Mononuclear cell (primary cell): ENCODE data around the gene TANK. TPM values are rescaled to one million over a fixed set of nuclear protein-coding genes. Genes with fewer than 3 reads are reported as not detected.
"Not testable (repeated sequence)": the region's sequence is repeated elsewhere in the genome, so short reads cannot be mapped to it uniquely, and the experiment has no call there.

Experiments
- H3K27me3 ChIP-seq: 2 replicates; pipeline ENCODE4 v1.6.0; 2011; ENCODE audit warnings: low read length, control low read depth; ENCODE audit not compliant: insufficient read depth
- H3K4me1 ChIP-seq: 2 replicates; pipeline ENCODE4 v1.5.1; 2011; ENCODE audit warnings: mild to moderate bottlenecking, low read length, control low read depth; ENCODE audit not compliant: insufficient read depth
- H3K4me3 ChIP-seq: 2 replicates; pipeline ENCODE4 v1.5.1; 2011; ENCODE audit warnings: mild to moderate bottlenecking, low read length, moderate library complexity
- H3K9me3 ChIP-seq: 2 replicates; pipeline ENCODE4 v1.5.1; 2011; ENCODE audit warnings: low read depth, mild to moderate bottlenecking, control low read depth, low read length
- total RNA-seq: library from RNA; depleted of rRNA; stranded (reverse); fragments of >200 nt; gene quantifications from one replicate; pipeline ENCODE4 v1.2.3, GENCODE V29; 2012

TANK gene
- total RNA-seq, 1 donor: 275 TPM

- H3K4me3 ChIP-seq: no peak overlapping the region
- H3K27me3 ChIP-seq: no peaks in the 10 kb centered on the region
- H3K4me1 ChIP-seq: peaks cover 71% of the 10 kb centered on the region
- no peaks in the 10 kb centered on the region for H3K9me3 ChIP-seq
These were observed 11.0 kb downstream of the TANK start for GRCh38 chr2:161170958-161171932.

DNA sequence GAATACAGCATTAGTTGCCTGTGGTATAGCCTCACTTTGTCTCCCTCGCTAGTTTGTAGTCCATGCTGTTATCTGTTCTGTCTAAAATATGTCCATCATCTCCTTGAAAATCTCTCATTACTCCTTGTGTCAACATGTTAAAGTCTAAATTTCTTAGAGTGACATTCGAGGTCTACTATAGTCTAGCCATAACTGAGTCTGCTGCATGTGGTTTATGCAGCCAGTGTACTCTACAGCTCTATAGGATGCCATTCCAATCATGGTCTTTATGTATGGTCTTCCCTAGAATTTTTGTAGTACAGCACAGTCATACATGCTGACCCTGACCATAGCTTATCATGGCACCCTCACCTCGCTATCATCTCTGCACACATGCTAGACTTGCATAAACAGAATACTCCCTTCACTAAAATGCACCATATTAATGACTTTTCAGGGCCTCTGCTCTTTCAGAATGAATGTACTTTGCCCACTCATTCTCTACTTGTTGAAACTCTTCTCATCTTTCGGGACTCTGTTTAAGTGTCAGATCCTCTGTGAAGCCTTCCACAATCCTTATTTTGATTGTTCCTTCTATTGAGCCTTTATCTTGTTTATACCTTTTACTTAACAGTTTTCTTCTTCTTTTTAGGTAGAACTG is 12.8 kb downstream of the TANK start:
- Histone ChIP-seq H3K4me3 (no peak overlapping the region), H3K27me3 (no peaks in the 10 kb centered on the region), H3K4me1 (peaks cover 57% of the 10 kb centered on the region)

GRCh38 chr2:161173541-161174194 is 13.4 kb downstream of the TANK start:
- Histone ChIP-seq H3K4me1 (peaks cover 50% of the 10 kb centered on the region), H3K9me3 (no peaks in the 10 kb centered on the region), H3K4me3 (no peak overlapping the region), H3K27me3 (no peaks in the 10 kb centered on the region)

More for the DNA sequence above, 12.8 kb downstream of the TANK start:
- no peaks in the 10 kb centered on the region for H3K9me3 ChIP-seq

GRCh38 chr2:161177969-161178368 is 17.7 kb downstream of the TANK start:
- H3K9me3 ChIP-seq: no peaks in the 10 kb centered on the region
- H3K4me1 ChIP-seq: peaks cover 19% of the 10 kb centered on the region
- H3K4me3 ChIP-seq: no peak overlapping the region
- no peaks in the 10 kb centered on the region for H3K27me3 ChIP-seq

GRCh38 chr2:161178756-161179155 is 18.5 kb downstream of the TANK start:
- Histone ChIP-seq H3K27me3 (no peaks in the 10 kb centered on the region), H3K4me3 (no peak overlapping the region), H3K9me3 (no peaks in the 10 kb centered on the region), H3K4me1 (peaks cover 12% of the 10 kb centered on the region)

GRCh38 chr2:161190050-161190449 is 29.8 kb downstream of the TANK start:
- Histone ChIP-seq H3K4me3 (no peak overlapping the region), H3K4me1 (peaks cover 11% of the 10 kb centered on the region), H3K27me3 (no peaks in the 10 kb centered on the region), H3K9me3 (no peaks in the 10 kb centered on the region)

DNA sequence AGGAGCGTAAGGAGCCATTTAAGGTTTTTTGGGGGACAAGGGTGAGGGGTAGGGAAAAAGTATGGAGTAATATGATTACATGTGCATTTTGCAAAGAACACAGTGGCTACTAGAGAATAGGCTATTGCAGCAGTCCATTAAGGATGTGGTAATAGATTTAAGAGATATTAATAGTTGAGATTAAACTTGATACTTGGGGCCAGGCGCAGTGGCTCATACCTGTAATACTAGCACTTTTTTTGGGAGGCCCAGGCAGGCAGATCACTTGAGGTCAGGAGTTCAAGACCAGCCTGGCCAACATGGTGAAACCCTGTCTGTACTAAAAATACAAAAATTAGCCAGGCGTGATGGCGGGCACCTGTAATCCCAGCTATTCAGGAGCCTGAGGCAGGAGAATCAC is 35.4 kb downstream of the TANK start:
- H3K9me3 ChIP-seq, H3K4me3 ChIP-seq: not testable (repeated sequence)
- H3K4me1 ChIP-seq: peaks cover 20% of the 10 kb centered on the region

GRCh38 chr2:161199912-161200701 is 39.9 kb downstream of the TANK start:
- Histone ChIP-seq H3K27me3 (no peaks in the 10 kb centered on the region), H3K4me3 (no peak overlapping the region), H3K4me1 (peaks cover 15% of the 10 kb centered on the region), H3K9me3 (no peaks in the 10 kb centered on the region)

More for the DNA sequence above, 35.4 kb downstream of the TANK start:
- not testable (repeated sequence) for H3K27me3 ChIP-seq

- no peaks in the 10 kb centered on the region for H3K9me3 ChIP-seq
- peaks cover 10% of the 10 kb centered on the region for H3K4me1 ChIP-seq
- H3K4me3 ChIP-seq: no peak overlapping the region
- no peaks in the 10 kb centered on the region for H3K27me3 ChIP-seq
These were observed 44.6 kb downstream of the TANK start for GRCh38 chr2:161204846-161205245.

- Histone ChIP-seq H3K4me3 (no peak overlapping the region), H3K27me3 (no peaks in the 10 kb centered on the region), H3K9me3 (no peaks in the 10 kb centered on the region), H3K4me1 (peaks cover 12% of the 10 kb centered on the region)
These were observed 46.3 kb downstream of the TANK start for GRCh38 chr2:161206471-161207032.

DNA sequence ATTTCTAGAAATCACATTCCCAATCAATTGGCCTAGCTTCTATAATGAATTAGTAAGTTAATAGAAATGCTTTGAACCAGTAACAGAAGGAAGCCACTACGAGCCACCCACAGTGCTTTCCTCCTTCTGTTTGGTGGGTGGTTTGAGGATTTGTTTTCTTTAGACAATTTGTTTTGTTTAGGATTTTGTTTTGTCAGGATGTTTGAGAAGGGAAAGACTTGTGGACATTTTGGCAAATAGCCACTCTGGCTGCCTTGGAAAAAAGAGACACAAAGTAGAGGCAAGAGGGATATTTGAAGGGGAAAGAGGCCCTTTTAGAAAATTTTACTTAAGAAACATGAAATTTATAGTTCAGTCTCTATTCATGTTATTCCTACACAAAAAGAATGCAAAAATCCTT is 47.7 kb downstream of the TANK start:
- no peaks in the 10 kb centered on the region for H3K9me3 ChIP-seq
- H3K4me3 ChIP-seq: no peak overlapping the region
- no peaks in the 10 kb centered on the region for H3K27me3 ChIP-seq
- peaks cover 17% of the 10 kb centered on the region for H3K4me1 ChIP-seq

DNA sequence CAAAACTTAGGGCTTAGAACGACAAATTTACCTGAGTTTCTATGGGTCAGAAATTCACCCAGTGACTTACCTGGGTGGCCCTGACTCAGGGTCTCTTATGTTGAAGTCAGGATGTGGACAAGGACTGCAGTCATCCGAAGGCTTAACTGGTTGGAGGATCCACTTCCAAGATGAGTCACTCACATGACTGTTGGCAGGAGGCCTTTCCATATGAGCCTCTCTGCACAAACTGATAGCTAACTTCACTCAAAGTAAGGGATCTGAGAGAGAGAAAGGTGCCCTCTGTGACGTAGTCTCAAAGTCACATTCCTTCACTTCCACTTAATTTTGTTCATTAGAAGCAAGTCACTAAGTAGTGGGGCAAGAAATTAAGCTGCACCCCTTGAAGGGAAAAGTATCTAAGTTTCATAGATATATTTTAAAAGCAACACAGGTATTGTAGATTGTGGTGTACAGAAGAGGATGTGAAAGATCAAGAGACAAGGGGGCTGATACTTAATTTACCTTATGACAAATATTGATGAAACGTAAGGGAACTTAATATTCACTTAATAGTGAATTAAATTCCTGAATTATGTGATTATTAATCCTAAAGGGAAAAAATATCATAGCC is 48.4 kb downstream of the TANK start:
- H3K27me3 ChIP-seq: no peaks in the 10 kb centered on the region
- H3K4me3 ChIP-seq: no peak overlapping the region

DNA sequence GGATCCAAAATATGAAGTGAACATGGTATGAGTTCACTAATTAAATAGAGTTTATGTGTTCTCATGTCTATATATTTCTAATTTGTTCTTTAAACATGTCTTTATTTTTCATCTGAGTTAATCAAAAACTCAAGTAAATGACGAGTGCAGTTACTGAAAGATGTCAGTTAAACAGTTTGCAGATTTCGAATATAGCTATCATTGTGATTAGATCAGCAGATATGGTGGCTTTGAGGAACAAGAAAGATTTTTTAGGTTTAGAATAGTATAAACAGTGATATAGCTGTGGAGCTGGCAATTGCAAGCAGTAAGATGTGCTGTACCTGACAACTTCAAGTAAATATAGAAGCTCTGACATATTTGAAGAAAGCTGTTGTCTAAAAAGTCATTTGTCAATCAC is 49.7 kb downstream of the TANK start:
- Histone ChIP-seq H3K4me1 (peaks cover 14% of the 10 kb centered on the region), H3K4me3 (no peak overlapping the region), H3K9me3 (no peaks in the 10 kb centered on the region), H3K27me3 (no peaks in the 10 kb centered on the region)

More for the DNA sequence above, 48.4 kb downstream of the TANK start:
- no peaks in the 10 kb centered on the region for H3K9me3 ChIP-seq
- peaks cover 17% of the 10 kb centered on the region for H3K4me1 ChIP-seq

GRCh38 chr2:161217597-161218185 is 57.5 kb downstream of the TANK start:
- Histone ChIP-seq H3K4me1 (no peaks in the 10 kb centered on the region), H3K4me3 (no peak overlapping the region), H3K9me3 (no peaks in the 10 kb centered on the region), H3K27me3 (no peaks in the 10 kb centered on the region)
